Vagina (tissue), 2 donors: ENCODE measurements around the gene GNAQ. TPM values are rescaled to one million over a fixed set of nuclear protein-coding genes. Genes with fewer than 3 reads are reported as not detected.

Source experiments
- DNase-seq, 2 donors: peaks; one replicate each; pipeline ENCODE4 v3.0.0-alpha.2; 2017; ENCODE audit errors: extremely low spot score in 2 of 2
- H3K27ac ChIP-seq: fragments of 200-600 bp; sonication (generic); one replicate; pipeline ENCODE4 v1.5.1; 2019
- H3K27me3 ChIP-seq: fragments of 200-600 bp; sonication (generic); one replicate; pipeline ENCODE4 v1.5.1; 2019
- H3K36me3 ChIP-seq, 2 donors: fragments of 200-600 bp; sonication (generic); one replicate each; pipeline ENCODE4 v1.5.1; 2017 to 2019
- H3K4me1 ChIP-seq: fragments of 200-600 bp; sonication (generic); one replicate; pipeline ENCODE4 v1.5.1; 2019
- H3K4me3 ChIP-seq, 2 donors: fragments of 200-600 bp; sonication (generic); 1 replicate in 1 of 2; 2 replicates in 1 of 2; pipeline ENCODE4 v1.5.1; 2016 to 2019
- H3K9me3 ChIP-seq: fragments of 200-600 bp; sonication (generic); one replicate; pipeline ENCODE4 v1.5.1; 2019
- CTCF ChIP-seq, 3 experiments: fragments of 450-650 bp in 2 of 3; fragments of 200-600 bp in 1 of 3; sonication (generic) in 1 of 3; IDR thresholded peaks; one replicate each; pipeline ENCODE4 v1.5.1; 2017 to 2019; ENCODE audit warnings: antibody characterized with exemption in 3 of 3, mild to moderate bottlenecking in 2 of 3, moderate library complexity in 2 of 3
- POLR2A ChIP-seq, 2 donors: fragments of 450-650 bp; IDR thresholded peaks; one replicate each; pipeline ENCODE4 v1.6.1; 2017; ENCODE audit warnings: antibody characterized with exemption in 2 of 2, mild to moderate bottlenecking in 2 of 2, moderate library complexity in 2 of 2
- POLR2AphosphoS5 ChIP-seq, 2 donors: sonication (generic); formaldehyde crosslinking; IDR thresholded peaks; one replicate each; pipeline ENCODE4 v1.9.0; 2017; ENCODE audit warnings: antibody characterized with exemption in 2 of 2, mild to moderate bottlenecking in 2 of 2, low read depth in 1 of 2; ENCODE audit not compliant: insufficient read depth in 1 of 2
- intact Hi-C: fragments of 100-400 bp; cut with DNase I; formaldehyde crosslinking; loops from one replicate; pipeline ENCODE4 v1.15.1; 2023
- total RNA-seq: library from RNA; depleted of rRNA; stranded (reverse); fragments of >200 nt; gene quantifications from one replicate; pipeline ENCODE4 v1.2.3, GENCODE V29; 2016

GNAQ gene
- total RNA-seq, 1 donor from 2014 or later, result 31.9 TPM

GRCh38 chr9:77803423-77803822, 228.2 kb downstream of the GNAQ start:
- Histone ChIP-seq H3K9me3 (no peaks in the 10 kb centered on the region), H3K4me3 (no peak overlapping the region), H3K27me3 (no peaks in the 10 kb centered on the region), H3K27ac (no peak overlapping the region), H3K36me3 (no peaks in the 10 kb centered on the region), H3K4me1 (peaks cover 8% of the 10 kb centered on the region)
- no peak for DNase-seq
- intact Hi-C loops, result no loop called here
- TF ChIP-seq POLR2A (IDR thresholded peaks at IDR 0.05) (no peak), POLR2AphosphoS5 (IDR thresholded peaks at IDR 0.05; ENCODE audit: insufficient read depth in 1 of 2, low read depth in 1 of 2) (no peak), CTCF (IDR thresholded peaks at IDR 0.05) (no peak)

DNA sequence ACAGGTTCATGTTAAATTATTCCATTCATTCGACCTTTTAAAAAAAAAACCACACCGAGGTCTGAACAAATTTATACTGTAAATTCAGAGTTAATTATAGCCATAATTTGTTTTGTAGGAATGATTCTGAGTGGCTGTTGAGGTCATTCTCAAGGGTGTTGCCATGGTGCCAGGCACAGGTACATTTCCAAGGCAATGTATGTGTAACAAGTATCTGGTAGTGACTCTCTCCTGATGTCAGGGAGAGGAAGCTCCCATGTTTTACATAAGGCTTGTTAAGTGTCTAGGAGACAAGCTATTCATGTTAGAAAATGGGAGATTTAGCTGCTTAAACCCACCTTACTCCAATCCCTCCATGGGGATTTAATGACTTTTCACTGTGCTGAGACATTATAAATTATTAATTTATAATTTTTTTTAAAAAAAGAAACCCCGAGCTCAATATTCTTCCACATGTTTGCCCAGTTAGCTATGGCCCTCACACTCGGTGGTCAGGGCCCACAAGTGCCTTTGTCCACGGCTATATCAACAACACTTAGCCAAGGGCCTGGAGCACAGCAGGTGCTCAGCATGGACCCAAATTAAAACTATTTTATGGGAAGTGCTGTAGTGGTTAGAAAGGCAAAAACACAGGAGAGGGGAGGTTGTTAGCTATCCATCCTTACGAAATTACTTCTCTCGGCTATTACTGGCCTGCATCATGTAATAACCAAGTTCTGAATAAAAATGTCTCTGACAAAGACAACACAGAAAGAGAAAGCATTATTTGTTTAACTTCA, 228.9 kb downstream of the GNAQ start:
- intact Hi-C loops, result no loop called here
- no peak overlapping the region for H3K4me3 ChIP-seq
- no peaks in the 10 kb centered on the region for H3K27me3 ChIP-seq
- H3K9me3 ChIP-seq, result no peaks in the 10 kb centered on the region
- DNase-seq, result no peak
- TF ChIP-seq POLR2AphosphoS5 (IDR thresholded peaks at IDR 0.05; ENCODE audit: insufficient read depth in 1 of 2, low read depth in 1 of 2) (no peak), POLR2A (IDR thresholded peaks at IDR 0.05) (no peak), CTCF (IDR thresholded peaks at IDR 0.05) (no peak)
- H3K27ac ChIP-seq, result no peak overlapping the region
- H3K36me3 ChIP-seq, result no peaks in the 10 kb centered on the region
- peaks cover 8% of the 10 kb centered on the region for H3K4me1 ChIP-seq

- TF ChIP-seq POLR2AphosphoS5 (IDR thresholded peaks at IDR 0.05; ENCODE audit: insufficient read depth in 1 of 2, low read depth in 1 of 2) (no peak), CTCF (IDR thresholded peaks at IDR 0.05) (no peak), POLR2A (IDR thresholded peaks at IDR 0.05) (no peak)
- Histone ChIP-seq H3K9me3 (no peaks in the 10 kb centered on the region), H3K27ac (no peak overlapping the region), H3K4me1 (peaks cover 1% of the 10 kb centered on the region), H3K36me3 (no peaks in the 10 kb centered on the region), H3K4me3 (no peak overlapping the region), H3K27me3 (no peaks in the 10 kb centered on the region)
- intact Hi-C loops, result no loop called here
- no peak for DNase-seq
Measured at GRCh38 chr9:77802064-77802463, 229.5 kb downstream of the GNAQ start.

GRCh38 chr9:77800924-77801551, 230.6 kb downstream of the GNAQ start:
- Histone ChIP-seq H3K4me3 (no peak overlapping the region), H3K36me3 (no peaks in the 10 kb centered on the region), H3K27ac (no peak overlapping the region), H3K27me3 (no peaks in the 10 kb centered on the region), H3K9me3 (no peaks in the 10 kb centered on the region), H3K4me1 (no peaks in the 10 kb centered on the region)
- intact Hi-C loops, result no loop called here
- TF ChIP-seq POLR2A (IDR thresholded peaks at IDR 0.05) (no peak), CTCF (IDR thresholded peaks at IDR 0.05) (no peak), POLR2AphosphoS5 (IDR thresholded peaks at IDR 0.05; ENCODE audit: insufficient read depth in 1 of 2, low read depth in 1 of 2) (no peak)
- no peak for DNase-seq

GRCh38 chr9:77798140-77798539, 233.5 kb downstream of the GNAQ start:
- Histone ChIP-seq H3K4me1 (peaks cover 14% of the 10 kb centered on the region), H3K36me3 (no peaks in the 10 kb centered on the region), H3K4me3 (no peak overlapping the region), H3K9me3 (no peaks in the 10 kb centered on the region), H3K27me3 (no peaks in the 10 kb centered on the region), H3K27ac (no peak overlapping the region)
- DNase-seq, result no peak
- intact Hi-C loops, result no loop called here
- TF ChIP-seq CTCF (IDR thresholded peaks at IDR 0.05), result no peak
- TF ChIP-seq POLR2AphosphoS5 (IDR thresholded peaks at IDR 0.05; ENCODE audit: insufficient read depth in 1 of 2, low read depth in 1 of 2), result no peak
- no peak for TF ChIP-seq POLR2A (IDR thresholded peaks at IDR 0.05)
